ENCODE measurements around the gene IP6K3.

DNA sequence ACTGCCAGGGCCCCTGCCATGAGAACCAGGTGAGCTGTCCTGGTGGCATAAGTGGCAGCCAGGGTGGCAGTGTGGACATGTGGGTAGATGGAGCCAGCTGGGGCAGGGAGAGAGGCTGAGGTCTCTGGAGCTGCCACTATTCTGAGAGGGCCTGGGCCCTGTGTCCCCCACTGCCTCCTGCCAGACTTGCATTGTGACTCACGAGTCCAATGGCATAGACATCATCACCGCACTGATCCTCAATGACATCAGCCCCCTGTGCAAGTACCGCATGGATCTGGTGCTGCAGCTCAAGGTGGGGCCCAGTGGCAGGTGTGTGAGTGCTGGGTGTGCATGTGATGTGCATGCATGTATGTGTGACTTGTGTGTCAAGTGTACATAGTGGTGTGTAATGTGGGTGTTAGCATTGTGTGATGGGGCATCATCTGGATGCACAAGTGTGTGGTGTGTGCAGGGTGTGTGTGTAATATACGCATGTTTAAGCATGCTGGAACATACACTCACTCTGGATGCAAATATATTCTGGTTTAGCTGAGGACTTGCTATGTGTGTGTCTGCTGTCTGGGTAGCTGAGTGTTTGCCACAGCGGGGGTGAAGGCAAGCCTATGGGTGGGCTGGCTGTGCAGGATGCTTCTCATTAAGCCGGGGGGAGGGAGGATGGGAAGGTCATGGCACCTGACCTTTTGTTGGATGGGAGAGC is 60.3 kb downstream of the IP6K3 start:
- TF ChIP-seq, protein P1, sequence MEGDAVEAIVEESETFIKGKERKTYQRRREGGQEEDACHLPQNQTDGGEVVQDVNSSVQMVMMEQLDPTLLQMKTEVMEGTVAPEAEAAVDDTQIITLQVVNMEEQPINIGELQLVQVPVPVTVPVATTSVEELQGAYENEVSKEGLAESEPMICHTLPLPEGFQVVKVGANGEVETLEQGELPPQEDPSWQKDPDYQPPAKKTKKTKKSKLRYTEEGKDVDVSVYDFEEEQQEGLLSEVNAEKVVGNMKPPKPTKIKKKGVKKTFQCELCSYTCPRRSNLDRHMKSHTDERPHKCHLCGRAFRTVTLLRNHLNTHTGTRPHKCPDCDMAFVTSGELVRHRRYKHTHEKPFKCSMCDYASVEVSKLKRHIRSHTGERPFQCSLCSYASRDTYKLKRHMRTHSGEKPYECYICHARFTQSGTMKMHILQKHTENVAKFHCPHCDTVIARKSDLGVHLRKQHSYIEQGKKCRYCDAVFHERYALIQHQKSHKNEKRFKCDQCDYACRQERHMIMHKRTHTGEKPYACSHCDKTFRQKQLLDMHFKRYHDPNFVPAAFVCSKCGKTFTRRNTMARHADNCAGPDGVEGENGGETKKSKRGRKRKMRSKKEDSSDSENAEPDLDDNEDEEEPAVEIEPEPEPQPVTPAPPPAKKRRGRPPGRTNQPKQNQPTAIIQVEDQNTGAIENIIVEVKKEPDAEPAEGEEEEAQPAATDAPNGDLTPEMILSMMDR (IDR thresholded peaks at IDR 0.05): no peak
- TF ChIP-seq POLR2A (IDR thresholded peaks at IDR 0.05): no peak
